GM12878 (cell line): ENCODE measurements around the gene YKT6. TPM values are rescaled to one million over a fixed set of nuclear protein-coding genes. Genes with fewer than 3 reads are reported as not detected.

ENCODE experiments used
- BHLHE40 ChIP-seq, 2 experiments: fragments of 450-650 bp in 1 of 2; IDR thresholded peaks; 2 replicates each; pipeline ENCODE4 v1.6.1; 2011 to 2017; ENCODE audit warnings: low read depth in 2 of 2, borderline replicate concordance in 1 of 2, improper control_type of control experiment in 1 of 2, low read length in 1 of 2, mild to moderate bottlenecking in 1 of 2
- CBX3 ChIP-seq: fragments of 200-600 bp; sonication (generic); IDR thresholded peaks from 2 replicates; pipeline ENCODE4 v1.6.1; 2016; ENCODE audit warnings: low read depth, borderline replicate concordance
- E2F4 ChIP-seq: IDR thresholded peaks from 2 replicates; pipeline ENCODE4 v1.6.1; 2012; ENCODE audit warnings: low read depth, low read length, improper control_type of control experiment
- E2F8 ChIP-seq: fragments of 450-650 bp; IDR thresholded peaks from 2 replicates; pipeline ENCODE4 v1.6.1; 2018; ENCODE audit warnings: mild to moderate bottlenecking, low read depth, moderate library complexity; ENCODE audit not compliant: partially characterized antibody
- EED ChIP-seq: sonication (generic); IDR thresholded peaks from 2 replicates; pipeline ENCODE4 v1.6.1; 2016; ENCODE audit warnings: antibody characterized with exemption, low read depth
- ELK1 ChIP-seq: IDR thresholded peaks from 2 replicates; pipeline ENCODE4 v1.6.1; 2012; ENCODE audit warnings: low read depth, low read length, improper control_type of control experiment
- JUND ChIP-seq: IDR thresholded peaks from 2 replicates; pipeline ENCODE4 v1.6.1; 2012; ENCODE audit warnings: low read depth, mild to moderate bottlenecking, low read length, improper control_type of control experiment, moderate library complexity
- MAX ChIP-seq: IDR thresholded peaks from 2 replicates; pipeline ENCODE4 v1.6.1; 2012; ENCODE audit warnings: low read depth, low read length, improper control_type of control experiment
- NFYA ChIP-seq: IDR thresholded peaks from 2 replicates; pipeline ENCODE4 v1.6.1; 2011; ENCODE audit warnings: low read depth, mild to moderate bottlenecking, low read length, improper control_type of control experiment, borderline replicate concordance
- NKRF ChIP-seq: fragments of 450-650 bp; conservative IDR thresholded peaks from 2 replicates; pipeline ENCODE4 v1.6.1; 2017; ENCODE audit warnings: mild to moderate bottlenecking, moderate library complexity
- NR2F1 ChIP-seq: fragments of 450-650 bp; conservative IDR thresholded peaks from 2 replicates; pipeline ENCODE4 v1.6.1; 2017; ENCODE audit warnings: mild to moderate bottlenecking
- PAX5 ChIP-seq: IDR thresholded peaks from 2 replicates; pipeline ENCODE4 v1.6.1; 2011; ENCODE audit warnings: low read depth, low read length, borderline replicate concordance
- POLR2AphosphoS2 ChIP-seq: IDR thresholded peaks from 2 replicates; pipeline ENCODE4 v1.6.1; 2011; ENCODE audit warnings: low read depth, mild to moderate bottlenecking, low read length, improper control_type of control experiment, moderate library complexity
- SMAD5 ChIP-seq: IDR thresholded peaks from 2 replicates; pipeline ENCODE4 v1.6.1; 2016; ENCODE audit warnings: antibody characterized with exemption, low read depth
- SP1 ChIP-seq: IDR thresholded peaks from one replicate; pipeline ENCODE4 v1.6.1; 2011; ENCODE audit warnings: low read depth, low read length
- SPI1 ChIP-seq: IDR thresholded peaks from 2 replicates; pipeline ENCODE4 v1.6.1; 2011; ENCODE audit warnings: low read depth, mild to moderate bottlenecking, low read length, moderate library complexity, borderline replicate concordance; ENCODE audit not compliant: insufficient read depth
- SREBF1 ChIP-seq: IDR thresholded peaks from 2 replicates; pipeline ENCODE4 v1.6.1; 2012; ENCODE audit warnings: mild to moderate bottlenecking, low read length
- TAF1 ChIP-seq: IDR thresholded peaks from 2 replicates; pipeline ENCODE4 v1.6.1; 2011; ENCODE audit warnings: mild to moderate bottlenecking, low read depth, low read length, borderline replicate concordance
- TCF7 ChIP-seq: IDR thresholded peaks from 2 replicates; pipeline ENCODE4 v1.6.1; 2014; ENCODE audit warnings: antibody characterized with exemption, borderline replicate concordance
- ZNF207 ChIP-seq: fragments of 450-650 bp; IDR thresholded peaks from 2 replicates; pipeline ENCODE4 v1.6.1; 2014; ENCODE audit warnings: antibody characterized with exemption, mild to moderate bottlenecking, borderline replicate concordance
- polyA plus RNA-seq, 11 experiments: library from polyadenylated mRNA; depleted of rRNA in 4 of 11; unstranded in 6 of 11; stranded (reverse) in 5 of 11; fragments of >200 nt; fragmentation: Nextera tagmentation in 4 of 11; fragmentation: Illumina TruSeq in 1 of 11; extraction: Ambion mirVana in 4 of 11; extraction: Trizol in 1 of 11; gene quantifications; 1 replicate in 1 of 11; 2 replicates in 10 of 11; pipeline versions ENCODE4 v1.2.1 to v1.2.3, GENCODE V29; 2011 to 2016; ENCODE audit warnings: inconsistent platforms in 2 of 11, missing spikeins in 2 of 11, low read depth in 1 of 11
- total RNA-seq, 4 experiments: library from RNA; depleted of rRNA in 3 of 4; stranded (reverse); fragments of >200 nt in 3 of 4; fragmentation: Illumina TruSeq in 1 of 4; extraction: Trizol in 1 of 4; gene quantifications; 2 replicates each; pipeline versions ENCODE4 v1.2.1 to v1.2.3, GENCODE V29; 2013 to 2021

Gene YKT6
- total and polyA plus RNA-seq, 10 of the 15 experiments (the other 5 are each of a cell fraction or from before 2014, with no cell fraction given): 1.7 to 95.2 (median 70.5) TPM

- no peak for TF ChIP-seq E2F4
- peak; percentile 29 for TF ChIP-seq SP1
- TF ChIP-seq TCF7: no peak
- TF ChIP-seq ZNF207: peak; percentile 58; the same call in 1 of the 2 replicates
- TF ChIP-seq POLR2AphosphoS2: 0 out of 2 replicates have a peak, but pooled peaks have one; percentile 42
- no peak for TF ChIP-seq JUND
- peak; percentile 16; the same call in 1 of the 2 replicates for TF ChIP-seq PAX5
- peak; percentile 71; the same call in 1 of the 2 replicates for TF ChIP-seq SMAD5
- TF ChIP-seq SPI1: peak; percentile 49; the same call in 1 of the 2 replicates
- TF ChIP-seq TAF1: peak; percentile 98
- peak; percentile 93 for TF ChIP-seq ELK1
- peak; percentile 60 for TF ChIP-seq E2F8
- 0 out of 2 replicates have a peak, but pooled peaks have one; percentile 16 for TF ChIP-seq NR2F1
- TF ChIP-seq EED: no peak
- TF ChIP-seq CBX3: no peak
- TF ChIP-seq NKRF: peak; percentile 76
- TF ChIP-seq SREBF1: peak; percentile 72
- peak; percentile 18 to 38; a peak in 1 of 4 replicates for TF ChIP-seq BHLHE40 (IDR thresholded peaks at IDR 0.05; ENCODE audit: borderline replicate concordance in 1 of 2, low read depth in 2 of 2, low read length in 1 of 2)
- no peak for TF ChIP-seq NFYA
- peak; percentile 74; the same call in 1 of the 2 replicates for TF ChIP-seq MAX
Observed at GRCh38 chr7:44200699-44201461, at the start of gene YKT6 (continued).
